GM20000 (cell line): ENCODE measurements around the gene CELSR1.

ENCODE experiments used
- DNase-seq: peaks from one replicate; pipeline ENCODE4 v3.0.0; 2012; ENCODE audit warnings: low spot score
- TF ChIP-seq, protein P1 (sequence below): IDR thresholded peaks from 2 replicates; pipeline ENCODE4 v1.5.1; 2012; ENCODE audit warnings: mild to moderate bottlenecking, control low read depth; ENCODE audit errors: extremely low read depth, missing control alignments

Gene CELSR1, protein sequence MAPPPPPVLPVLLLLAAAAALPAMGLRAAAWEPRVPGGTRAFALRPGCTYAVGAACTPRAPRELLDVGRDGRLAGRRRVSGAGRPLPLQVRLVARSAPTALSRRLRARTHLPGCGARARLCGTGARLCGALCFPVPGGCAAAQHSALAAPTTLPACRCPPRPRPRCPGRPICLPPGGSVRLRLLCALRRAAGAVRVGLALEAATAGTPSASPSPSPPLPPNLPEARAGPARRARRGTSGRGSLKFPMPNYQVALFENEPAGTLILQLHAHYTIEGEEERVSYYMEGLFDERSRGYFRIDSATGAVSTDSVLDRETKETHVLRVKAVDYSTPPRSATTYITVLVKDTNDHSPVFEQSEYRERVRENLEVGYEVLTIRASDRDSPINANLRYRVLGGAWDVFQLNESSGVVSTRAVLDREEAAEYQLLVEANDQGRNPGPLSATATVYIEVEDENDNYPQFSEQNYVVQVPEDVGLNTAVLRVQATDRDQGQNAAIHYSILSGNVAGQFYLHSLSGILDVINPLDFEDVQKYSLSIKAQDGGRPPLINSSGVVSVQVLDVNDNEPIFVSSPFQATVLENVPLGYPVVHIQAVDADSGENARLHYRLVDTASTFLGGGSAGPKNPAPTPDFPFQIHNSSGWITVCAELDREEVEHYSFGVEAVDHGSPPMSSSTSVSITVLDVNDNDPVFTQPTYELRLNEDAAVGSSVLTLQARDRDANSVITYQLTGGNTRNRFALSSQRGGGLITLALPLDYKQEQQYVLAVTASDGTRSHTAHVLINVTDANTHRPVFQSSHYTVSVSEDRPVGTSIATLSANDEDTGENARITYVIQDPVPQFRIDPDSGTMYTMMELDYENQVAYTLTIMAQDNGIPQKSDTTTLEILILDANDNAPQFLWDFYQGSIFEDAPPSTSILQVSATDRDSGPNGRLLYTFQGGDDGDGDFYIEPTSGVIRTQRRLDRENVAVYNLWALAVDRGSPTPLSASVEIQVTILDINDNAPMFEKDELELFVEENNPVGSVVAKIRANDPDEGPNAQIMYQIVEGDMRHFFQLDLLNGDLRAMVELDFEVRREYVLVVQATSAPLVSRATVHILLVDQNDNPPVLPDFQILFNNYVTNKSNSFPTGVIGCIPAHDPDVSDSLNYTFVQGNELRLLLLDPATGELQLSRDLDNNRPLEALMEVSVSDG (N-terminal part only)

DNA sequence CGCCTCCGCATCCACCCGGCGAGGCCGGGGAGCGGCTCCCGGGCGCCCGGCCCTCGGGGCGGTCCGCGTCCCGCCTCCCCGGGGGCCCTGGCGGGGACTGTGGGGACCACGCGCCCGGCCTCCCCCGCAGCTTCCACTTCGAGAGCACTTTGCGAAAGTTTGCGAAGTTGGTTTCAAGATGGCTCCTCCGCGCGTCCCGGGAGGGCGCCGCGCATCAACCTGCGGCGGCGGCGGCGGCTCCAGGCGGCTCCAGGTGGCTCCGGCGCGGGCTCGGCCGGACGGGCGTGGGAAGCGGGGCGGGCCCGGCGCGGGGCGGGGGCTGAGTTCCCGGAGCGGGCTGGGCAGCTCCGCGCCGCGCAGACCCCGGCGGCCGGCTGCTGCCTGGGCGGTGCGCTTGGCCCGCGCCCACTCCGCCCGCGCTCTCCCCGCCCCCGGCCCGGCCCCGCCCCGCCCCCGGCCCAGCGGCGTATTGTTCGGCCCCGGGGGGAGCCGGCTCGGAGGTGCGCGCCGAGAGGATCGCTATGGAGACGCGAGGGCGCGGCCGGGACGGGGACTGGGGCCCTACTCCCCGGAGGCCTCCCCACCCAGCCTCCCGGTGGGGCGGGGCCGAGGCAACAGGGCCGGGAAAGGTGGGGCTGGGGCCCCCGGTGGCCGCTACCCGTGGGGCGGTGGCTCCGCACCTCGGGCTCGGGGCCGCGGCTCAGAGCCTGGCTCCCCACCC is at the start of gene CELSR1:
CELSR1 (minus strand) TSS at position 396 of the 721 bp plus-strand sequence. CDS start 450 bp downstream, outside the sequence.
- peak; percentile 66 for DNase-seq
- TF ChIP-seq, protein P1, sequence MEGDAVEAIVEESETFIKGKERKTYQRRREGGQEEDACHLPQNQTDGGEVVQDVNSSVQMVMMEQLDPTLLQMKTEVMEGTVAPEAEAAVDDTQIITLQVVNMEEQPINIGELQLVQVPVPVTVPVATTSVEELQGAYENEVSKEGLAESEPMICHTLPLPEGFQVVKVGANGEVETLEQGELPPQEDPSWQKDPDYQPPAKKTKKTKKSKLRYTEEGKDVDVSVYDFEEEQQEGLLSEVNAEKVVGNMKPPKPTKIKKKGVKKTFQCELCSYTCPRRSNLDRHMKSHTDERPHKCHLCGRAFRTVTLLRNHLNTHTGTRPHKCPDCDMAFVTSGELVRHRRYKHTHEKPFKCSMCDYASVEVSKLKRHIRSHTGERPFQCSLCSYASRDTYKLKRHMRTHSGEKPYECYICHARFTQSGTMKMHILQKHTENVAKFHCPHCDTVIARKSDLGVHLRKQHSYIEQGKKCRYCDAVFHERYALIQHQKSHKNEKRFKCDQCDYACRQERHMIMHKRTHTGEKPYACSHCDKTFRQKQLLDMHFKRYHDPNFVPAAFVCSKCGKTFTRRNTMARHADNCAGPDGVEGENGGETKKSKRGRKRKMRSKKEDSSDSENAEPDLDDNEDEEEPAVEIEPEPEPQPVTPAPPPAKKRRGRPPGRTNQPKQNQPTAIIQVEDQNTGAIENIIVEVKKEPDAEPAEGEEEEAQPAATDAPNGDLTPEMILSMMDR, result no peak

DNA sequence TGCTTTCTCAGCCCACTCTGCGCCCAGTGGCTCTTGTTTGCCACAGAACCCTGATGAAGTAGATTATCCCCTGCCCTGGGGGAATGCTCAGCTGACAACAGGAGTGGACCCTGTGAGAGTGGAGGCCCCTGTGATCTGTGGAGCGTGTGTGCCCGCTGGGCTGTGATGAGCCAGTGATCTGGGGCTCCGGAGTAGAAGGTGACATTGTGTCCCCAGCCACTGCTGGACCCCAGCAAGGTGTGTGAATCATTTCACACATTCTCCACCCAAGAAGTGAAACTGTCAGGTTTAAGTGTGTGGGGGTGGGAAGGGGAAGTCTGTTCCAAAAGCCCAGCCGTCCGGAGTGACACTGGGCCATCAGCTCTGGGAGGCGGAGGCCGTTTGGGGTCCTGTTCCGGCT is 49.6 kb upstream of the CELSR1 start:
- TF ChIP-seq, protein P1, result no peak
- peak; percentile 81 for DNase-seq

DNA sequence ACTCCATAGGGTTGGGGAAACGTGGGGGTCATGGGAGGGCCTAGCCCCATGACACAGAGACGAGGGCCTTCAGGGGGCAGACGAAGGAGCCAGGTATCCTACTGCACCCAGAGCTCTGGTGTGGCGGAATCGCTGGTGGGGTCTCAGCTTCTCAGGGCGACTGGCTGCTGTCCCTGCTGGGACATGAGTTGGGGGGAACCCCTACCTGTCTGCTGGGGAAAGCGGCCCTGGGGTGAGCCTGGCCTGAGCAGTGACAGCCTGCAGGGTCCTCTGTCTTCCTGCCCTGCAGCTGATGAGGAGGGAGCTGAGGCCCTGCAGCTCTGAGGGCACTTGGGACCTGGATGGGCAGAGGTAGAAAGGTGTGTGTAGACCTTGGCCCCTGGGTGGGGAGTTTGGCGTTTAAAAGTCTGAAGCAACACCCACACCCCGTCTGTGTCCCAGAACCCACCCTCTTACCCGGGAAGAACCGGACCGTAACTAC is 49.2 kb upstream of the CELSR1 start:
- TF ChIP-seq, protein P1, result no peak
- DNase-seq, result no peak

DNA sequence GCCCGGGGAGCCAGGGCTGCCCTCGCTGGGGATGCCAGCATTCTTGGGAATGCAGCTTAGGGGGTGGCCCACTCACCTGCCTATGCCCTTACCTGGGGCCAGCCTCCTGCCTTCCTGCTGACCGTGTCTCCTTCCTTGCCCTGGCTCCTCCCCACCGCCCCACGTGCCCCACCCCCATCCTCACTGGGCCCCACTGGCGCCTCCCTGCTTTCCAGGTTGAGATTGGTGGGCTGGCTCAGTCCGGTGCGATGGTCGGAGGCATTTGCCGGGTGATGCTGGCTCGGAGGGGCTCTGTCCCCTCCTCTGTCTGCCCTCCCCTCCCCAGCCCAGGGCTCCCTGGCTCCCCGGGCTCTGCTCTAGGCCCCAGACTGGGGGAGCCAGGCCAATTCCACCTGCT is 48.7 kb upstream of the CELSR1 start:
- DNase-seq, result no peak
- TF ChIP-seq, protein P1, result no peak

DNA sequence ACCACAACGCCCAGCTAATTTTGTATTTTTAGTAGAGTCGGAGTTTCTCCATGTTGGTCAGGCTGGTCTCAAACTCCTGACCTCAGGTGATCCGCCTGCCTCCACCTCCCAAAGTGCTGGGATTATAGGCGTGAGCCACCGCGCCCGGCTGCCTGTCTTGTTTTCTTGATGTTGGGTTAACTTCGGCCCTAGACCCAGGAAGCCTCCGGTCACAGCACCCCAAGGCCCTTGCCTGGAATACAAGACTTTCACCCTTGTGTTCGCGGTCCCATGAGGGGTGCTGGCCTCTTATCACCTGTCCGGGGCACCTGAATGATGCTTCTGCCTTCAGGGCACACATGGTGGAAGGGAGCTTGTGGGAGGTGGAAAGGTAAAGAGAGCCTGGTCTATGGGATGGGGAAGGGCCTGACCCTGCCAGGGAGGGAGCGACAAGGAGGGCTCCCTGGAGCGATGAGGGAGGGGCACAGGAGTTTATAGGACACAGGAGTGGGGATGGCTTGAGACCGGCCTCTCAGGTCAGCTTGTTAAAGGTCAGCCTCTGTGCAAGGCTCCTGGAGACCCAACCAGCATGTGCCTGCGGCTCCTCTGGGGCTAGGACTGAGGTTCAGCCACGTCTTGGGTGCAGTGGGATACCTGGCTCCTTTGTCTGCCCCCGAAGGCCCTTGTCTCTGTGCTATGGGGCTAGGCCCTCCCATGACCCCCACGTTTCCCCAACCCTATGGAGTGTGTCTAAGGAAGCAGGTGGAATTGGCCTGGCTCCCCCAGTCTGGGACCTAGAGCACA is 48.1 kb upstream of the CELSR1 start:
- TF ChIP-seq, protein P1, result no peak
- no peak for DNase-seq
